Measurements from ENCODE around the gene MBOAT2. TPM values are rescaled to one million over a fixed set of nuclear protein-coding genes. Genes with fewer than 3 reads are reported as not detected.

Gene MBOAT2
- total RNA-seq, 1 donor from 2014 or later, result 72.5 TPM

GRCh38 chr2:9037166-9037565 lies 33.7 kb upstream of the MBOAT2 start:
- Mint-ChIP-seq H3K4me1 (ENCODE audit: low read depth, unreplicated experiment) (peaks cover 18% of the 10 kb centered on the region), H3K9me3 (ENCODE audit: unreplicated experiment) (peaks cover 21% of the 10 kb centered on the region)
- no peak for TF ChIP-seq CTCF (IDR thresholded peaks at IDR 0.05; ENCODE audit: partially characterized antibody, unreplicated experiment)

GRCh38 chr2:9033385-9034168 lies 30.1 kb upstream of the MBOAT2 start:
- Mint-ChIP-seq H3K27ac (ENCODE audit: unreplicated experiment) (no peak overlapping the region), H3K27me3 (ENCODE audit: unreplicated experiment) (peaks cover 4% of the 10 kb centered on the region), H3K4me1 (ENCODE audit: low read depth, unreplicated experiment) (peaks cover 22% of the 10 kb centered on the region), H3K9me3 (ENCODE audit: unreplicated experiment) (peaks cover 14% of the 10 kb centered on the region), H3K36me3 (ENCODE audit: unreplicated experiment) (peaks cover 17% of the 10 kb centered on the region), H3K4me3 (ENCODE audit: unreplicated experiment) (peak overlapping the region; percentile 45)
- no peak for TF ChIP-seq CTCF (IDR thresholded peaks at IDR 0.05; ENCODE audit: partially characterized antibody, unreplicated experiment)
- peak; percentile 43 for DNase-seq

More at GRCh38 chr2:9037166-9037565, 33.7 kb upstream of the MBOAT2 start:
- Mint-ChIP-seq H3K27me3 (ENCODE audit: unreplicated experiment) (peaks cover 3% of the 10 kb centered on the region), H3K27ac (ENCODE audit: unreplicated experiment) (no peak overlapping the region), H3K36me3 (ENCODE audit: unreplicated experiment) (peaks cover 22% of the 10 kb centered on the region), H3K4me3 (ENCODE audit: unreplicated experiment) (no peak overlapping the region)
- DNase-seq, result no peak

- Mint-ChIP-seq H3K36me3 (ENCODE audit: unreplicated experiment) (peaks cover 9% of the 10 kb centered on the region), H3K4me1 (ENCODE audit: low read depth, unreplicated experiment) (peaks cover 22% of the 10 kb centered on the region), H3K9me3 (ENCODE audit: unreplicated experiment) (peaks cover 8% of the 10 kb centered on the region), H3K4me3 (ENCODE audit: unreplicated experiment) (no peak overlapping the region), H3K27ac (ENCODE audit: unreplicated experiment) (no peak overlapping the region), H3K27me3 (ENCODE audit: unreplicated experiment) (peaks cover 5% of the 10 kb centered on the region)
- no peak for DNase-seq
- no peak for TF ChIP-seq CTCF (IDR thresholded peaks at IDR 0.05; ENCODE audit: partially characterized antibody, unreplicated experiment)
These were observed 29.2 kb upstream of the MBOAT2 start for GRCh38 chr2:9032536-9033255.

- Mint-ChIP-seq H3K27ac (ENCODE audit: unreplicated experiment) (no peak overlapping the region), H3K4me1 (ENCODE audit: low read depth, unreplicated experiment) (peaks cover 22% of the 10 kb centered on the region), H3K9me3 (ENCODE audit: unreplicated experiment) (peaks cover 6% of the 10 kb centered on the region), H3K27me3 (ENCODE audit: unreplicated experiment) (peaks cover 5% of the 10 kb centered on the region), H3K4me3 (ENCODE audit: unreplicated experiment) (no peak overlapping the region), H3K36me3 (ENCODE audit: unreplicated experiment) (peaks cover 9% of the 10 kb centered on the region)
- DNase-seq, result no peak
- no peak for TF ChIP-seq CTCF (IDR thresholded peaks at IDR 0.05; ENCODE audit: partially characterized antibody, unreplicated experiment)
These were observed 28.6 kb upstream of the MBOAT2 start for GRCh38 chr2:9032121-9032520.

GRCh38 chr2:9031246-9031645 lies 27.8 kb upstream of the MBOAT2 start:
- H3K9me3 Mint-ChIP-seq (ENCODE audit: unreplicated experiment), result peaks cover 6% of the 10 kb centered on the region

More at GRCh38 chr2:9031246-9031645, 27.8 kb upstream of the MBOAT2 start:
- no peak for TF ChIP-seq CTCF (IDR thresholded peaks at IDR 0.05; ENCODE audit: partially characterized antibody, unreplicated experiment)
- H3K27me3 Mint-ChIP-seq (ENCODE audit: unreplicated experiment), result peaks cover 5% of the 10 kb centered on the region
- peaks cover 22% of the 10 kb centered on the region for H3K4me1 Mint-ChIP-seq (ENCODE audit: low read depth, unreplicated experiment)
- DNase-seq, result no peak
- peaks cover 8% of the 10 kb centered on the region for H3K36me3 Mint-ChIP-seq (ENCODE audit: unreplicated experiment)
- no peak overlapping the region for H3K27ac Mint-ChIP-seq (ENCODE audit: unreplicated experiment)
- H3K4me3 Mint-ChIP-seq (ENCODE audit: unreplicated experiment), result no peak overlapping the region
